ENCODE data around the gene LMO7. TPM values are rescaled to one million over a fixed set of nuclear protein-coding genes. Genes with fewer than 3 reads are reported as not detected.

Gene LMO7
- total and polyA plus RNA-seq, 4 donors: 75.9 to 679 (median 214) TPM

GRCh38 chr13:75770164-75770563 lies 134.0 kb downstream of the LMO7 start:
- no peak for ATAC-seq (ENCODE audit: insufficient read depth, low FRiP score)

DNA sequence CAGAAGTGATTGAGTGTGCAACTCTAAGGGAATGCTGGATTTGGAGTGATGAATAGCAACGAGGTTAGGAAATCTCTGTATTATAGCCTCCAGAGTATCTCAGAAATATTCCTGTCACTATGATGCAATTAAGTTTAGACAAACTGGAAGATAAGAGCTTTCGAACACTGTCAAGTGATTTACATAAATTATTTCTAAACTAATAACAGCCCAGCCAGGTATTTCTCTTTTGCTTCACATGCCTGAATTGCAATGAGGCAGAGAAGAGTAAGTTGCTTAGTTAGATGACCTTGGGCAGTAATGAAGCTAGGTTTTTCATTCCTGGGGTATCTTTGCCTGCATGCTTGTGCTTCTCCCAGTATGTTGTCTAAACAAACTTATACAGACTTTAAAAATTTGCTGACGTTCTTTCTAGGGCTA lies 134.5 kb downstream of the LMO7 start:
- no peak for ATAC-seq (ENCODE audit: insufficient read depth, low FRiP score)

More at GRCh38 chr13:75770164-75770563, 134.0 kb downstream of the LMO7 start:
- 72 to 96% methylated on average over 1 of the region's 1 CpG for WGBS, 2 donors
- H3K9ac ChIP-seq (ENCODE audit: insufficient read depth in 1 of 2, low read length in 2 of 2): no peak overlapping the region
- H3K36me3 ChIP-seq (ENCODE audit: control insufficient read depth in 4 of 4, insufficient read depth in 4 of 4, low read length in 4 of 4): peaks cover 0 to 2% (median 0%) of the 10 kb centered on the region in 4 donors
- peaks cover 0 to 17% (median 0%) of the 10 kb centered on the region in 5 donors for H3K4me1 ChIP-seq (ENCODE audit: control insufficient read depth in 5 of 5, insufficient read depth in 5 of 5, low read length in 5 of 5)
- no peaks in the 10 kb centered on the region for H3K9me3 ChIP-seq (ENCODE audit: control insufficient read depth in 4 of 4, insufficient read depth in 3 of 4, low read length in 3 of 4)
- H3K4me3 ChIP-seq: no peak overlapping the region
- peak overlapping the region in 1 of 2 donors; percentile 57 for H3K27ac ChIP-seq (ENCODE audit: low read depth in 1 of 2, low read length in 1 of 2)
- H3K27me3 ChIP-seq (ENCODE audit: control insufficient read depth in 3 of 3, insufficient read depth in 3 of 3, low read length in 2 of 3): no peaks in the 10 kb centered on the region
- TF ChIP-seq, protein P1, sequence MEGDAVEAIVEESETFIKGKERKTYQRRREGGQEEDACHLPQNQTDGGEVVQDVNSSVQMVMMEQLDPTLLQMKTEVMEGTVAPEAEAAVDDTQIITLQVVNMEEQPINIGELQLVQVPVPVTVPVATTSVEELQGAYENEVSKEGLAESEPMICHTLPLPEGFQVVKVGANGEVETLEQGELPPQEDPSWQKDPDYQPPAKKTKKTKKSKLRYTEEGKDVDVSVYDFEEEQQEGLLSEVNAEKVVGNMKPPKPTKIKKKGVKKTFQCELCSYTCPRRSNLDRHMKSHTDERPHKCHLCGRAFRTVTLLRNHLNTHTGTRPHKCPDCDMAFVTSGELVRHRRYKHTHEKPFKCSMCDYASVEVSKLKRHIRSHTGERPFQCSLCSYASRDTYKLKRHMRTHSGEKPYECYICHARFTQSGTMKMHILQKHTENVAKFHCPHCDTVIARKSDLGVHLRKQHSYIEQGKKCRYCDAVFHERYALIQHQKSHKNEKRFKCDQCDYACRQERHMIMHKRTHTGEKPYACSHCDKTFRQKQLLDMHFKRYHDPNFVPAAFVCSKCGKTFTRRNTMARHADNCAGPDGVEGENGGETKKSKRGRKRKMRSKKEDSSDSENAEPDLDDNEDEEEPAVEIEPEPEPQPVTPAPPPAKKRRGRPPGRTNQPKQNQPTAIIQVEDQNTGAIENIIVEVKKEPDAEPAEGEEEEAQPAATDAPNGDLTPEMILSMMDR (IDR thresholded peaks at IDR 0.05; ENCODE audit: control extremely low read depth, extremely low read depth): no peak
- no peak for DNase-seq

DNA sequence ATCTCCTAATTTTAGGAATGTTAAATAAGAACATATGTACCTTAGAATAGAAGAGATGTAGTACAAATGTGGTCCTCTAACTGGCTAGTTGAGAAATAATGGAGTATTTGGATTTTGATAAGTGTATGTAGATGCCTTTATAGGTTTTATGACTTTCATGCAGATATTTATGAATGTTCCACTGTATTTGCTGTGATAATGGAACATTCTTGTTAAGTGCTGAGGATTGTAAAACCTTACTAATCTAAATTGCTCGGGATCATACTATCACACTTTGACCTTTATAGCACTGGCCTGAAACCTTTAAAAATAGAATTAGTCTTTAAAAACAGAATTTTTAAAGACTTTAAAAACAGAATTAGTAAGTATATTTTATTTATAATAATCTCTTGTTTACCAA lies 135.1 kb downstream of the LMO7 start:
- Histone ChIP-seq H3K9ac (ENCODE audit: insufficient read depth in 1 of 2, low read length in 2 of 2) (no peak overlapping the region), H3K4me1 (ENCODE audit: control insufficient read depth in 5 of 5, insufficient read depth in 5 of 5, low read length in 5 of 5) (peaks cover 0 to 13% (median 0%) of the 10 kb centered on the region in 5 donors), H3K4me3 (no peak overlapping the region), H3K36me3 (ENCODE audit: control insufficient read depth in 4 of 4, insufficient read depth in 4 of 4, low read length in 4 of 4) (peaks cover 0 to 2% (median 0%) of the 10 kb centered on the region in 4 donors), H3K9me3 (ENCODE audit: control insufficient read depth in 4 of 4, insufficient read depth in 3 of 4, low read length in 3 of 4) (no peaks in the 10 kb centered on the region), H3K27ac (ENCODE audit: low read depth in 1 of 2, low read length in 1 of 2) (no peak overlapping the region), H3K27me3 (ENCODE audit: control insufficient read depth in 3 of 3, insufficient read depth in 3 of 3, low read length in 2 of 3) (no peaks in the 10 kb centered on the region)
- TF ChIP-seq, protein P1 (IDR thresholded peaks at IDR 0.05; ENCODE audit: control extremely low read depth, extremely low read depth): no peak
- ATAC-seq (ENCODE audit: insufficient read depth, low FRiP score) (no peak), DNase-seq (no peak)
- 74 to 82% methylated on average over 1 of the region's 1 CpG for WGBS, 2 donors

More for the DNA sequence above, 134.5 kb downstream of the LMO7 start:
- H3K27ac ChIP-seq (ENCODE audit: low read depth in 1 of 2, low read length in 1 of 2): peak overlapping the region in 1 of 2 donors; percentile 57
- H3K4me3 ChIP-seq: no peak overlapping the region
- H3K36me3 ChIP-seq (ENCODE audit: control insufficient read depth in 4 of 4, insufficient read depth in 4 of 4, low read length in 4 of 4): peaks cover 0 to 2% (median 0%) of the 10 kb centered on the region in 4 donors
- peaks cover 0 to 15% (median 0%) of the 10 kb centered on the region in 5 donors for H3K4me1 ChIP-seq (ENCODE audit: control insufficient read depth in 5 of 5, insufficient read depth in 5 of 5, low read length in 5 of 5)
- TF ChIP-seq, protein P1 (IDR thresholded peaks at IDR 0.05; ENCODE audit: control extremely low read depth, extremely low read depth): no peak
- DNase-seq: no peak
- H3K9ac ChIP-seq (ENCODE audit: insufficient read depth in 1 of 2, low read length in 2 of 2): no peak overlapping the region
- no peaks in the 10 kb centered on the region for H3K27me3 ChIP-seq (ENCODE audit: control insufficient read depth in 3 of 3, insufficient read depth in 3 of 3, low read length in 2 of 3)
- H3K9me3 ChIP-seq (ENCODE audit: control insufficient read depth in 4 of 4, insufficient read depth in 3 of 4, low read length in 3 of 4): no peaks in the 10 kb centered on the region
- 56 to 84% methylated on average over 3 of the region's 3 CpGs for WGBS, 2 donors

DNA sequence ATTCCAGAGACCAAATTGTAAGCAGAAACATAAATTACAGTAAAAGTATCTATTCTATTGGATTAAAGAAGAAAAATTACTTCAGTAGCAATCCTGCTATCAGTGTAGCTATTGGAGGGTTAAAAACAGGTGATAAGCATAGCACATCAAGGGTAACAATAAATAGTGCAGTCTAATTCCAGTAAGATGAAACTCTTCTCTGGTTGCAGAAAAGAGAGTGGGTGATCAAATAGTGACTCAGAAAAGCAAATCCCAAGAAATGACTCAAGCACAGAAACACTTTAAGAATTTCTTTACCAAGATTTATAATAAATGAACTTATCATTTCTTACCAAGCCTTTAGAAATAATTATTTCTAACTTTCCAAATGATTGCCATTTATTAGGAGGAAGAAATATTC lies 135.7 kb downstream of the LMO7 start:
- no peak for DNase-seq
- H3K9me3 ChIP-seq (ENCODE audit: control insufficient read depth in 4 of 4, insufficient read depth in 3 of 4, low read length in 3 of 4): no peaks in the 10 kb centered on the region
- peak overlapping the region in 1 of 2 donors; percentile 45 for H3K27ac ChIP-seq (ENCODE audit: low read depth in 1 of 2, low read length in 1 of 2)
- H3K36me3 ChIP-seq (ENCODE audit: control insufficient read depth in 4 of 4, insufficient read depth in 4 of 4, low read length in 4 of 4): peaks cover 0 to 2% (median 0%) of the 10 kb centered on the region in 4 donors
- ATAC-seq (ENCODE audit: insufficient read depth, low FRiP score): peak; percentile 69
- H3K4me1 ChIP-seq (ENCODE audit: control insufficient read depth in 5 of 5, insufficient read depth in 5 of 5, low read length in 5 of 5): peaks cover 0 to 13% (median 0%) of the 10 kb centered on the region in 5 donors
- H3K27me3 ChIP-seq (ENCODE audit: control insufficient read depth in 3 of 3, insufficient read depth in 3 of 3, low read length in 2 of 3): no peaks in the 10 kb centered on the region
- no peak overlapping the region for H3K9ac ChIP-seq (ENCODE audit: insufficient read depth in 1 of 2, low read length in 2 of 2)
- TF ChIP-seq, protein P1 (IDR thresholded peaks at IDR 0.05; ENCODE audit: control extremely low read depth, extremely low read depth): no peak
- no peak overlapping the region for H3K4me3 ChIP-seq

Measured in lung (tissue), 12 donors.